Hepatocyte (in vitro differentiated cells): Measurements from ENCODE around the gene GPRIN3. TPM values are rescaled to one million over a fixed set of nuclear protein-coding genes. Genes with fewer than 3 reads are reported as not detected.

Experiments used
- DNase-seq: peaks from one replicate; pipeline ENCODE4 v3.0.0-alpha.2; 2016; ENCODE audit warnings: low spot score
- H2AFZ ChIP-seq: fragments of 200-600 bp; sonication (generic); 2 replicates; pipeline ENCODE4 v1.6.0; 2016; ENCODE audit warnings: antibody characterized with exemption, mild to moderate bottlenecking
- H3K27ac ChIP-seq: fragments of 200-600 bp; sonication (generic); 2 replicates; pipeline ENCODE4 v1.5.1; 2016; ENCODE audit warnings: mild to moderate bottlenecking
- H3K27me3 ChIP-seq: fragments of 200-600 bp; sonication (generic); 2 replicates; pipeline ENCODE4 v1.6.1; 2016
- H3K36me3 ChIP-seq: fragments of 200-600 bp; sonication (generic); replicated peaks from 2 replicates; pipeline ENCODE4 v1.5.1; 2016; ENCODE audit warnings: low read depth; ENCODE audit not compliant: insufficient read depth
- H3K4me1 ChIP-seq: fragments of 200-600 bp; sonication (generic); 2 replicates; pipeline ENCODE4 v1.5.1; 2016; ENCODE audit warnings: mild to moderate bottlenecking, moderate library complexity; ENCODE audit not compliant: insufficient read depth
- H3K4me2 ChIP-seq: fragments of 200-600 bp; sonication (generic); 2 replicates; pipeline ENCODE4 v1.6.0; 2016
- H3K4me3 ChIP-seq: fragments of 200-600 bp; sonication (generic); 2 replicates; pipeline ENCODE4 v1.5.1; 2016; ENCODE audit warnings: mild to moderate bottlenecking
- H3K79me2 ChIP-seq: fragments of 200-600 bp; sonication (generic); 2 replicates; pipeline ENCODE4 v1.6.0; 2017; ENCODE audit warnings: mild to moderate bottlenecking
- H3K9me2 ChIP-seq: fragments of 200-600 bp; sonication (generic); replicated peaks from 2 replicates; pipeline ENCODE4 v1.6.0; 2017; ENCODE audit warnings: mild to moderate bottlenecking; ENCODE audit not compliant: insufficient read depth
- H3K9me3 ChIP-seq: fragments of 200-600 bp; sonication (generic); 2 replicates; pipeline ENCODE4 v1.5.1; 2016; ENCODE audit warnings: low read depth, mild to moderate bottlenecking
- H4K20me1 ChIP-seq: fragments of 200-600 bp; sonication (generic); 2 replicates; pipeline ENCODE4 v1.6.0; 2016; ENCODE audit warnings: mild to moderate bottlenecking; ENCODE audit not compliant: insufficient read depth, poor library complexity, severe bottlenecking
- EZH2 ChIP-seq: fragments of 200-600 bp; sonication (generic); IDR thresholded peaks from 2 replicates; pipeline ENCODE4 v1.6.1; 2016; ENCODE audit warnings: antibody characterized with exemption, mild to moderate bottlenecking, borderline replicate concordance
- EZH2phosphoT487 ChIP-seq: fragments of 200-600 bp; sonication (generic); IDR thresholded peaks from one replicate; pipeline ENCODE4 v1.6.1; 2018; ENCODE audit warnings: antibody characterized with exemption, mild to moderate bottlenecking, low read depth, moderate library complexity; ENCODE audit not compliant: unreplicated experiment, severe bottlenecking
- WGBS: methylation state at CpG from one replicate; pipeline ENCODE4 v1.1.6; 2016; ENCODE audit warnings: low lambda C conversion rate; ENCODE audit errors: missing lambda C conversion rate; 5-methylcytosine and 5-hydroxymethylcytosine counted together
- polyA plus RNA-seq: library from polyadenylated mRNA; unstranded; fragments of >200 nt; fragmentation: Nextera tagmentation; extraction: Ambion mirVana; gene quantifications from 2 replicates; pipeline ENCODE4 v1.2.1, GENCODE V29; 2016
- total RNA-seq: library from RNA; depleted of rRNA; stranded (reverse); fragments of >200 nt; gene quantifications from 2 replicates; pipeline ENCODE4 v1.2.3, GENCODE V29; 2014
- TF ChIP-seq, protein P1 (sequence below): fragments of 200-600 bp; sonication (generic); IDR thresholded peaks from 2 replicates; pipeline ENCODE4 v1.5.1; 2016; ENCODE audit warnings: antibody characterized with exemption, mild to moderate bottlenecking; ENCODE audit not compliant: poor library complexity

The GPRIN3 gene
- total and polyA plus RNA-seq, 2 experiments from 2014 or later, result 0.64 to 3.0 TPM

DNA sequence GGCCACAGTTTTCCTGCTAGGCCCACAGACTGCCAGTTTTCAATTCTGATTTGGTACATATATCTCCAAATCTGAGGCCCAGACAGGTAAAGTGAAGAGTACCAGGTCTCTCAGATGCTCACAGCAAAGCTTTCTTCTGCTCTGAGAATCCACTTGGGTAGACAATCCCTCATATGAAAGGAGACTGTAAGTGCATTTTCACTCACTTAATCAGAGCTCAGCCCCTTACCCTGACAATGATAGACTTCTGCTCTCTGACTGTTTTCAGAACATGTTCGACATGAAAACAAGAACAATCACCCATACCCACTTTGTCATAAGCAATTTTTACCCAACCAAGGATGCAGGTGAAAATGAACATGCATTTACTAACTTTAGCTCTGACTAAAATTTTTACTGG lies 7.1 kb downstream of the GPRIN3 start:
- H3K4me3 ChIP-seq, result no peak overlapping the region
- peaks cover 6% of the 10 kb centered on the region for H3K79me2 ChIP-seq
- no peaks in the 10 kb centered on the region for H4K20me1 ChIP-seq
- H3K4me1 ChIP-seq, result peaks cover 18% of the 10 kb centered on the region
- TF ChIP-seq EZH2phosphoT487 (no peak), EZH2 (no peak)
- TF ChIP-seq, protein P1, sequence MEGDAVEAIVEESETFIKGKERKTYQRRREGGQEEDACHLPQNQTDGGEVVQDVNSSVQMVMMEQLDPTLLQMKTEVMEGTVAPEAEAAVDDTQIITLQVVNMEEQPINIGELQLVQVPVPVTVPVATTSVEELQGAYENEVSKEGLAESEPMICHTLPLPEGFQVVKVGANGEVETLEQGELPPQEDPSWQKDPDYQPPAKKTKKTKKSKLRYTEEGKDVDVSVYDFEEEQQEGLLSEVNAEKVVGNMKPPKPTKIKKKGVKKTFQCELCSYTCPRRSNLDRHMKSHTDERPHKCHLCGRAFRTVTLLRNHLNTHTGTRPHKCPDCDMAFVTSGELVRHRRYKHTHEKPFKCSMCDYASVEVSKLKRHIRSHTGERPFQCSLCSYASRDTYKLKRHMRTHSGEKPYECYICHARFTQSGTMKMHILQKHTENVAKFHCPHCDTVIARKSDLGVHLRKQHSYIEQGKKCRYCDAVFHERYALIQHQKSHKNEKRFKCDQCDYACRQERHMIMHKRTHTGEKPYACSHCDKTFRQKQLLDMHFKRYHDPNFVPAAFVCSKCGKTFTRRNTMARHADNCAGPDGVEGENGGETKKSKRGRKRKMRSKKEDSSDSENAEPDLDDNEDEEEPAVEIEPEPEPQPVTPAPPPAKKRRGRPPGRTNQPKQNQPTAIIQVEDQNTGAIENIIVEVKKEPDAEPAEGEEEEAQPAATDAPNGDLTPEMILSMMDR, result no peak
- no peak overlapping the region for H2AFZ ChIP-seq
- no peaks in the 10 kb centered on the region for H3K27me3 ChIP-seq
- 84% methylated on average over 1 of the region's 1 CpG for WGBS
- no peaks in the 10 kb centered on the region for H3K9me3 ChIP-seq
- H3K4me2 ChIP-seq, result no peak overlapping the region
- H3K27ac ChIP-seq, result no peak overlapping the region
- no peak for DNase-seq
- H3K36me3 ChIP-seq, result no peaks in the 10 kb centered on the region
- no peaks in the 10 kb centered on the region for H3K9me2 ChIP-seq

DNA sequence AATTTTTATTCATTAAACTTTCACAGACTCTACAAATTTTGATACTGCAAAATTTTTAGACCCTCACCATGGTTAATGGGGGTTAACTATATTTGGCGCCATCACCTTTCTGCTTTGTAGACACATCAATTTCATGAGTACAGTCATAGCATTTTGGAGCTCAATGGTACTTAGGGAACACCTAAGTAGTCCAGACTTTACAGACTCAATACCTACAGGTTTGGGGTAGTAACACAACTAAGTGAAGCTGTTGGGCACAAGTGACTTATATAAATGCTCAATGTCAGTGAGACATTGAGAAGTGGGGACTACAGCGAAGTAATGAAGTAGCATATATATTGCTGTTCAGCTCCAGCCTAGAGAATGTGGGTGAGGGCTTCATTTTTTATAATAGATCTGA lies 7.5 kb downstream of the GPRIN3 start:
- Histone ChIP-seq H4K20me1 (no peaks in the 10 kb centered on the region), H3K9me2 (no peaks in the 10 kb centered on the region), H3K79me2 (peaks cover 6% of the 10 kb centered on the region), H3K4me1 (peaks cover 18% of the 10 kb centered on the region), H3K4me3 (no peak overlapping the region), H3K9me3 (no peaks in the 10 kb centered on the region), H3K36me3 (no peaks in the 10 kb centered on the region), H2AFZ (no peak overlapping the region), H3K27me3 (no peaks in the 10 kb centered on the region), H3K4me2 (no peak overlapping the region), H3K27ac (no peak overlapping the region)
- DNase-seq, result no peak
- TF ChIP-seq, protein P1, result no peak
- TF ChIP-seq EZH2phosphoT487 (no peak), EZH2 (no peak)
- 96% methylated on average over 2 of the region's 2 CpGs for WGBS

DNA sequence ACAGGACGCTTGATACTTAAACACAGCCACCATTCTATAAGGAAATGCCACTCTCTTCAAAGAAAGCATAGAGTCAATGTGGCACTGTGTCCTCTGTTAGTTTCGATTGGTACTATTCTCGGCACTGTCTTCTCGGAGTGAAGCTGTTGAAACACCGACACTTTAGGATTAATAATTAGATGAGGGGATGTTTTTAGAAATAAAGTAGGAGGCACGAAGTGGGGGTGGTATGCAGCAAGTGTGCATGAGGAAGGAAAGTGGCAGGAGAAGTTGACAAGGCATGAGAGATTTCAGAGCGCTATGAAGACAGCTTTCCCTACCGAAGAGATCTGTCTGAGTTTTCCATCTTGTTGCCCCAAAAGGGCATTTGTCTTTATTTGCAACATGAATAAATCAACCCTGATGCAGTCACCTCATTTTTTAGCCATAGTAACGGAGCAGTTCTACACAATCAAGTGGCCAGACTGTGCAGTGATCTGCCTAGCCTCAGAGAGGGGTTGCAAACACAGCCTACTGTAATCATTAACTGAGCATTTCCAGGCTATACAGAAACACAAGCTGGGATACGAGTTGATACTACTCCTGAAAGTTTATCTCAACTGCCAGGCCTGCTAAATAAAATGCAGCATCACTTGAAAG lies 8.3 kb downstream of the GPRIN3 start:
- no peak for TF ChIP-seq EZH2
- Histone ChIP-seq H3K79me2 (peaks cover 6% of the 10 kb centered on the region), H3K36me3 (no peaks in the 10 kb centered on the region), H3K9me2 (no peaks in the 10 kb centered on the region), H3K4me2 (peak overlapping the region; percentile 56), H3K9me3 (no peaks in the 10 kb centered on the region), H3K4me1 (peaks cover 18% of the 10 kb centered on the region), H3K27ac (no peak overlapping the region), H4K20me1 (no peaks in the 10 kb centered on the region), H2AFZ (no peak overlapping the region), H3K27me3 (no peaks in the 10 kb centered on the region), H3K4me3 (no peak overlapping the region)
- 60% methylated on average over 10 of the region's 10 CpGs for WGBS
- DNase-seq, result no peak

DNA sequence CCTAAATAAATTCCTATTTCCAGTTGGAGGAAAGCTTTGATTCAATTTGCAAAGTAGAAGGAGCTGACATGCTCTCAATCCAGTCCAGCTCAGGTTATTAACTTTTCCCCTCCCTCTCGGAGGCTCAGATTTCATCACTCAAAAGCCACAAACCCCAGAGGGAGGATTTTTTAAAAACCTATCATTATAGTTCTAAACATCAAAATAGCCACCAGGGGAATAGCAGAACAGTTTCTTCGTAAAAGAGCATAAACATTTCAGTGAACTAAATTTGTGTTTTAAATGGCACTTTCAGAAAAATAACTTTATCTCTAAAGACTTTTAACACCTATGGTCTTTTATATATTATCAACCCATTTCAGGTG lies 8.8 kb downstream of the GPRIN3 start:
- Histone ChIP-seq H3K4me1 (peaks cover 18% of the 10 kb centered on the region), H3K4me3 (no peak overlapping the region), H3K36me3 (no peaks in the 10 kb centered on the region), H3K4me2 (peak overlapping the region; percentile 56), H3K9me2 (no peaks in the 10 kb centered on the region), H2AFZ (no peak overlapping the region), H4K20me1 (no peaks in the 10 kb centered on the region), H3K9me3 (no peaks in the 10 kb centered on the region), H3K79me2 (peaks cover 6% of the 10 kb centered on the region), H3K27ac (no peak overlapping the region), H3K27me3 (no peaks in the 10 kb centered on the region)
- 32% methylated on average over 2 of the region's 2 CpGs for WGBS
- no peak for DNase-seq
- TF ChIP-seq, protein P1, result no peak
- TF ChIP-seq EZH2, result no peak
- TF ChIP-seq EZH2phosphoT487, result no peak
